WTC11 (cell line): ENCODE results near the gene DISC1.

Source experiments
- CBFB ChIP-seq: sonication (generic); formaldehyde crosslinking; IDR thresholded peaks from 2 replicates; pipeline ENCODE4 v1.8.1; 2022; ENCODE audit warnings: mild to moderate bottlenecking, low read depth, missing genetic modification reagents
- ZNF138 ChIP-seq: sonication (generic); formaldehyde crosslinking; conservative IDR thresholded peaks from 2 replicates; pipeline ENCODE4 v1.8.1; 2022; ENCODE audit warnings: mild to moderate bottlenecking, moderate library complexity, missing genetic modification reagents
- TF ChIP-seq, protein P1 (sequence below): fragments of 200-600 bp; IDR thresholded peaks from 2 replicates; pipeline ENCODE4 v1.8.0; 2022; ENCODE audit warnings: antibody characterized with exemption
- TF ChIP-seq, protein P2 (sequence below): sonication (generic); formaldehyde crosslinking; IDR thresholded peaks from 2 replicates; pipeline ENCODE4 v1.8.0; 2022; ENCODE audit warnings: mild to moderate bottlenecking, missing genetic modification reagents
- TF ChIP-seq, protein P3 (sequence below): sonication (generic); formaldehyde crosslinking; IDR thresholded peaks from 2 replicates; pipeline ENCODE4 v1.8.0; 2022; ENCODE audit warnings: mild to moderate bottlenecking, missing genetic modification reagents
- TF ChIP-seq, protein P4 (sequence below): sonication (generic); formaldehyde crosslinking; conservative IDR thresholded peaks from 2 replicates; pipeline ENCODE4 v1.8.1; 2022; ENCODE audit warnings: mild to moderate bottlenecking, missing genetic modification reagents

DNA sequence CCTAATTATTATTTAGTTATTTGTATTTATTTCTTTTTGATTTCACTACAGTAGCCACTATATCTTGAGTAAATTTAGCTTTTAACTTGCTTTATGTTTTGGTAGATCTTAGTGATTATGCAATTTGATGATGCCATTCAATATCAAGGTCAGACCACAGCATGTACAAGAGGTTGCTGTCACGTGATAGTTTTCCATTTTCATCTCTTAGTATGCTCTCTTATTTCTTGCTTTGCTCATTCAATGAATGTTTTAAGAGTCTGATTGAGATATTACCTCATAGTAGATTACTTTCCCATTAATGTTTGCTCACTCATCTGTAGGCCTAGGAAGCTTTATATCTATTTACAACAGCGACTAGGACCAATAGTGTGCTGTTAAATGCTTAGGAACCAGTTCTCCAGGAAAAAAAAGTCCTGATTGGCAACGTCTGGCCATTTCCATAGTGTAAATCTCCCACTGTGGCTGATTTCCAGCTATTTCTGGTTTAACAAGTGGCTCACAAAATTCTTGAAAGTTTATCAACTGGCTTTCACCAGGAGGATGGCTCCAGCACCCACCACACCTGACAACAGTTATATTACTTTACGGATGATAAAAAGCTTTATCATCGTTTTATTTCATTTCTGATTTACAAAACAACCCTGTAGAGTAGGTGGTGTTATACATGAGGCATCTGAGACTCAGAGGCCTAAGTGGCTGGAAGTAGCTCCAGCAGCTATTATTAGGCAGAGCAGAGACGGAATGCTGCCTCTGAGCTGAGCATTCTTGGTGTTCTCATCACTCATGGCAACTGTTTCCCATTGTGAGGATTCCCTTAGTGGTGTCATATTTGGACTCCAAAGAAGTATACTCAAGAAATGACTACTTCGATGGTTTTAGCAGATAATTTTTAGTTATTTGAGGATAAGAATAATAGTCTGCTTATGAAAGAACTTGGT, 235.2 kb downstream of the DISC1 start:
- TF ChIP-seq CBFB (CRISPR knock-in tag) (no peak), ZNF138 (no peak)
- TF ChIP-seq, protein P1, sequence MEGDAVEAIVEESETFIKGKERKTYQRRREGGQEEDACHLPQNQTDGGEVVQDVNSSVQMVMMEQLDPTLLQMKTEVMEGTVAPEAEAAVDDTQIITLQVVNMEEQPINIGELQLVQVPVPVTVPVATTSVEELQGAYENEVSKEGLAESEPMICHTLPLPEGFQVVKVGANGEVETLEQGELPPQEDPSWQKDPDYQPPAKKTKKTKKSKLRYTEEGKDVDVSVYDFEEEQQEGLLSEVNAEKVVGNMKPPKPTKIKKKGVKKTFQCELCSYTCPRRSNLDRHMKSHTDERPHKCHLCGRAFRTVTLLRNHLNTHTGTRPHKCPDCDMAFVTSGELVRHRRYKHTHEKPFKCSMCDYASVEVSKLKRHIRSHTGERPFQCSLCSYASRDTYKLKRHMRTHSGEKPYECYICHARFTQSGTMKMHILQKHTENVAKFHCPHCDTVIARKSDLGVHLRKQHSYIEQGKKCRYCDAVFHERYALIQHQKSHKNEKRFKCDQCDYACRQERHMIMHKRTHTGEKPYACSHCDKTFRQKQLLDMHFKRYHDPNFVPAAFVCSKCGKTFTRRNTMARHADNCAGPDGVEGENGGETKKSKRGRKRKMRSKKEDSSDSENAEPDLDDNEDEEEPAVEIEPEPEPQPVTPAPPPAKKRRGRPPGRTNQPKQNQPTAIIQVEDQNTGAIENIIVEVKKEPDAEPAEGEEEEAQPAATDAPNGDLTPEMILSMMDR: no peak
- TF ChIP-seq, protein P2, sequence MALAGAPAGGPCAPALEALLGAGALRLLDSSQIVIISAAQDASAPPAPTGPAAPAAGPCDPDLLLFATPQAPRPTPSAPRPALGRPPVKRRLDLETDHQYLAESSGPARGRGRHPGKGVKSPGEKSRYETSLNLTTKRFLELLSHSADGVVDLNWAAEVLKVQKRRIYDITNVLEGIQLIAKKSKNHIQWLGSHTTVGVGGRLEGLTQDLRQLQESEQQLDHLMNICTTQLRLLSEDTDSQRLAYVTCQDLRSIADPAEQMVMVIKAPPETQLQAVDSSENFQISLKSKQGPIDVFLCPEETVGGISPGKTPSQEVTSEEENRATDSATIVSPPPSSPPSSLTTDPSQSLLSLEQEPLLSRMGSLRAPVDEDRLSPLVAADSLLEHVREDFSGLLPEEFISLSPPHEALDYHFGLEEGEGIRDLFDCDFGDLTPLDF (CRISPR knock-in tag): no peak
- TF ChIP-seq, protein P3, sequence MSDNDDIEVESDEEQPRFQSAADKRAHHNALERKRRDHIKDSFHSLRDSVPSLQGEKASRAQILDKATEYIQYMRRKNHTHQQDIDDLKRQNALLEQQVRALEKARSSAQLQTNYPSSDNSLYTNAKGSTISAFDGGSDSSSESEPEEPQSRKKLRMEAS (CRISPR knock-in tag): no peak
- TF ChIP-seq, protein P4, sequence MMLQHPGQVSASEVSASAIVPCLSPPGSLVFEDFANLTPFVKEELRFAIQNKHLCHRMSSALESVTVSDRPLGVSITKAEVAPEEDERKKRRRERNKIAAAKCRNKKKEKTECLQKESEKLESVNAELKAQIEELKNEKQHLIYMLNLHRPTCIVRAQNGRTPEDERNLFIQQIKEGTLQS (CRISPR knock-in tag): no peak
